HTERT RPE-1 (cell line): ENCODE results near the gene FIBP.
"Not testable (repeated sequence)": the region's sequence is repeated elsewhere in the genome, so short reads cannot be mapped to it uniquely, and the experiment has no call there.

Source experiments
- in situ Hi-C: fragments of 300-500 bp; cut with MboI; formaldehyde crosslinking; loops from 4 replicates; pipeline ENCODE4 v1.14.3; 2020; ENCODE audit warnings: low sequenced_read_pairs

FIBP gene

GRCh38 chr11:65915101-65915820 lies 27.0 kb upstream of the FIBP start:
- in situ Hi-C loops = no loop called here

GRCh38 chr11:65912845-65913244 lies 24.6 kb upstream of the FIBP start:
- in situ Hi-C loops = no loop called here

- in situ Hi-C loops = no loop called here
These were observed 23.7 kb upstream of the FIBP start for GRCh38 chr11:65911682-65912568.

GRCh38 chr11:65907878-65908277 lies 19.6 kb upstream of the FIBP start:
- in situ Hi-C loops = no loop called here

GRCh38 chr11:65906602-65907001 lies 18.3 kb upstream of the FIBP start:
- in situ Hi-C loops = no loop called here

GRCh38 chr11:65903715-65904114 lies 15.4 kb upstream of the FIBP start:
- in situ Hi-C loops = no loop called here

GRCh38 chr11:65903068-65903481 lies 14.8 kb upstream of the FIBP start:
- in situ Hi-C loops = no loop called here

- in situ Hi-C loops = no loop called here
These were observed 12.6 kb upstream of the FIBP start for GRCh38 chr11:65900899-65901180.

DNA sequence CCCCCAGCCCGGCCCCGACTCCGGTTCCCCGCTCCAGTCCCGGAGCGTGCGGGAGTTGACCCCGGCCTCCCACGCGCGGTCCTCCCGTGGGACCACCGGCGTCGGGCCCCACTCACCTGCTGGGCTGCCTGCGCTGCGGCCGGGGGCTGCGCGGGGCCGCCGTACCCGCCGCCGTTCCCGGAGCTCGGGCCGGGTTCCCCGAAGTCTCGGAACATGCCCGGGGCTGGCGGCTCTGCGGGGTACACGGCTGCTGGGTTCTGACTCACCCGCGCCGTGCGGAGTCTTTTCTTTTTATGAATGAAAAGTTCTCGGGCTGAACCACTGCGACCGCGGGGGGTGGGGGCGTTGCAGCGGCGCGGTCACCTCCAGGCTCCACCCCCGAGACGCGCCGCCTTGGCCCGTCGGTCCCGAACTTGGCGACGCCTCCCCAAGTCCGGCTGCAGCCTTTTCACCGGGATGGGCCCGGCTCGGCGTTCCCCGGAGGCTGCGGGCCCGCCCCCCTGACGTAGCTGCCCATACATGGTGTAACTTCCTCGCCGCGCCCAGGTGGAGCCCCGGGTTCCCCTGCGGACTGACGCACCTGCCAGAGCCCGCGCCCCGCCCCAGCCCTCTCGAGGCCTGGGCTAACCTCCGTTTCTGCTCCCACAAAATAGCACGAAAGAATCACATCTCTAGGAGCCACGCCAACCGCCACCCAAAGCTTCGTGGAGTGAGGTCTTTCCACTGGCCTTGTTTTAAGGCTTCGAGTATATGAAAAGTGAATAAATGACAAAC lies 12.0 kb upstream of the FIBP start, which contains the start of gene FOSL1:
Gene FOSL1, minus strand, starts transcription at position 264 of the 774 bp plus-strand sequence. Its CDS starts 49 bp downstream, at position 215.
- in situ Hi-C loops = no loop called here

- in situ Hi-C loops = no loop called here
These were observed 11.3 kb upstream of the FIBP start for GRCh38 chr11:65899356-65900124.

GRCh38 chr11:65898656-65899355 lies 10.5 kb upstream of the FIBP start:
- in situ Hi-C loops = no loop called here

DNA sequence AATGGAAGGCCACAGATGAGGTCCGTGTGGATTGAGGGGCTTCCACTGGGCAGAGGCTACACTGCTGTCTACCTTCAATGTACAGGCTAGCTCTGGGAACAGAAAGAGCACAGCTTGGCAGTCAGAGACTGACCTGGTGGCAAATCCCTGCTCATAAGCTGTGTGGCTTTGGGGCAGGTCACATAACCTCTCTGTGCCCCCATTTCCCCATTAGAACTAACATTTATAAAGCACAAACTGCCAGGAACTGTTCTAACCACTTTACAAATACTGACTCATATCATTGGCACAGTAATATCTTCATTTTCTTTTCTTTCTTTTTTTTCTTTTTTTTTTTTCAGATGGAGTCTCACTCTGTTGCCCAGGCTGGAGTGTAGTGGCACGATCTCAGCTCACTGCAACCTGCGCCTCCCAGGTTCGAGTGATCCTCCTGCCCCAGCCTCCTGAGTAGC lies 8.8 kb upstream of the FIBP start:
- in situ Hi-C loops = no loop called here

DNA sequence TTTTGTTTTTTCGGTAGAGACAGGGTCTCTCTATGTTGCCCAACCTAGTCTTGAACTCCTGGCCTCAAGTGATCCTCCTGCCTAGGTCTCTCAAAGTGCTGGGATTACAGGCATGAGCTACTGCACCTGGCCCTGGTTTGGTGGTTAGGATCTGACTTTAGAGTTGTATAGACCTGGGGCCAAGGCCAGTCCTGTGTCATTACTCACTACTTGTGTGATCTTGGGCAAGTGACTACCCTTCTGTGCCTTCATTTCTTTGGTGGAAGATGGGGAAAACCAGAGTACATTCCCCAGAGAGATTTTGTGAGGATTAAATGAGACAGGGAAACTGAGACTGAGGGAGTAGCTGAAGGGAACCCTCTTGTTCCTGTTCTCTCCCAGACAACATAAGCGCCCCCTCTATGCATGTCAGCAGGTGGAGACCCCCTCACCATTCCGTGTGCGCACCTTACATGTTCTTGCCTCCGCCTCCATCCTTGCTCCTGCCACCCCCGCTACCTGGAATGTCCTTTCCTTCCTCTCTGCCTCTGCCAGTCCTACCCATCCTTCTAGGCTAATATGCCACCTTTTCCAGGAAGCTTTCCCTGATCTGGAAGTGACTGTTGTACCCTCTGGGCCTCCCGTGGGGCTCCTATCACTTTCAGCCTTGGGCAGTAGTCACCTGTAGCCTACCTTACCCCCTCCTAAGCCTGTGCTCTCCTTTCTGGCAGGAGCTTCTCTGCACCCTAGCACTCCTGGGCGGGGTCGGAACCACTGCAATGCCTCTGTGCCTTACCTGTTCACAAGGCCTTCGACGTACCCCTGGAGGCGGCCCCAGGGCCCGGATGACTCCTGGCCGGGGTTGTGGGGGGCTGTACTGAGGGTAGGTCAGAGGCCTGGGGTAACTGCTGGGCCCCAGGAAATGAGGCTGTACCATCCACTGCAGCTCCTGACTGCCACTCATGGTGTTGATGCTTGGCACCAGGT lies 8.0 kb upstream of the FIBP start:
- in situ Hi-C loops = no loop called here

- in situ Hi-C loops = no loop called here
These were observed 7.3 kb upstream of the FIBP start for GRCh38 chr11:65895482-65895981.

DNA sequence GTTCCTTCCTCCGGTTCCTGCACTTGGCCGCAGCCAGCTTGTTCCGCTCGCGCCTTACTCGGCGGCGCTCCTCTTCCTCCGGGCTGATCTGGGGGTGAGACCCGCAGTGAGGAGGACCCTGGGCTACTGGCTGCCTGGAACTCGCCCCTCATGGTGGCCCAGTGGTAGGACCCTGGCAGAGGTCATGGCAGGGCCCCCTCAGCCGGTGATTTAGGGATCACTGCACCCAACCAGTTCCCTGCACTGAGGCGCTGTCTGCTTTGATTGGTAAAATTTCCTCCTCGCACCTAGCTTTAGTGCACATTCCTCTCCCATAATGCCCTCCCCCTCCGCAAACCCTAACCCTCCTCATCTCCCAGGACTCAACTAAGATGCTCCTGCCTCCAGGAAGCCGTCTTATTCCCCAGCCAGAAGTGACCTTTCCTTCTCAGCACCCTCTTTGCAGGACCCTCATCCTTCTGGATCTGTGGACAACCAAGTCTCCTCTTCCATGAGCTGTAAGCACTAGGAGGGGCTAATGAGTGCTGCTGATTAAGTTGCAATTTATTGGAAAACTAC lies 5.8 kb upstream of the FIBP start:
- in situ Hi-C loops = no loop called here

GRCh38 chr11:65892661-65893317 lies 4.5 kb upstream of the FIBP start:
- in situ Hi-C loops = no loop called here

DNA sequence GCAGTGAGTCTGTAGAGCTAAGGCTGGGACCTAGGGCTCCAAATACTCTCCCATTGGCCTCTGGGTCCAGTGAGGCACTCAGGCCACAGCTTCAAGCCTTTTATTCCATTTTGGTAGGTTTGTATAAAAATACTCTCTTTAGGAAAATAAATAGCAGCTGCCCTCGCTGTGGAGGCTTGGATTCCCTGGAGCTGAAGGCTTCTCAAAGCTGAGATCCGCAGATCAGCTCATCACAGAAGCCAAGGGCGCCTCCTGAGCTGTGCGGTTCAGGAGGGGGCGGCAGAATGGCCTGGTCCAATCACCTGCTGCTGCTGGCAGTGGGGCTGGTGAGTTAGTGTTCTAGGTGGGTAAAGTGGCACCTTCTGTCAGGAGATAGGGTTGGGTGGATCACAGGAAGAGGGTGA lies 3.9 kb upstream of the FIBP start:
- in situ Hi-C loops = not testable (repeated sequence)
